DMS79 treated with DMSO at 0.1 percent for 48 hours (cell line): ENCODE data around the gene TMEM95.
"Not testable (repeated sequence)": the region's sequence is repeated elsewhere in the genome, so short reads cannot be mapped to it uniquely, and the experiment has no call there.

Source experiments
- DNase-seq: peaks from one replicate; lab custom pipeline; 2025; lab: John Stamatoyannopoulos, UW

Gene TMEM95

DNA sequence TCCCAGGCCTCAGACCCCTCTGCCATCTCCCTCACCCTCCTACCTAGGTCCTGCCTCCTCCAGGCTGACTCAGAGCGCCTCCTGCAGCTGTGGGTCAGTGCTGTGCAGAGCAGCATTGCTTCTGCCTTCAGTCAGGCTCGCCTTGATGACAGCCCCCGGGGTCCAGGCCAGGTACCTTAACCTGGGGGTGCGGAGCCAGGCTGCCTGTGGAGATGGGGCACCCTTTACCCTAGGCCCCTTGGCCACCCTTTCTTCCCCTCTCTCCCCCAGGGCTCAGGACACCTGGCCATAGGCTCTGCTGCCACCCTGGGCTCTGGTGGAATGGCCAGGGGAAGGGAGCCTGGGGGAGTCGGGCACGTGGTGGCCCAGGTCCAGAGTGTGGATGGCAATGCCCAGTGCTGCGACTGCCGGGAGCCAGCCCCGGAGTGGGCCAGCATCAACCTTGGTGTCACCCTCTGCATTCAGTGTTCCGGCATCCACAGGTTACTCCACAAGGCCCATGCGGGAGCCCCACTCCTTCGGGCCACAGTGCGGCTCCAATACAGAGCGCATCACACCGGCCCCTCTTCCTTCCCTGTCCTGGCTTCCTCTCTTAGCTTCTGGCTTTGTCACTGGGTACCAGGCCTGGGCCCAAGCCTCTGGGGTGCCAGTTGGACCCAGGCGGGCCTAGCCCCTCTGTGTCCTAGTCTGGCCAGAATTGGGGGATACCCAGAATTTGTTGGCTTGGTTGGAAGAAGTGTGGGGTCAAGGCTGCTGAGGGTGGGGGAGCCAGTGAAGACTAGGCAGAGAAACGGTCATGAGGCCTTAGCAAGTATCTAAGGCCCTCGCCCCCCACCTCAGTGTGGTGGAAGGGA is 8.0 kb upstream of the TMEM95 start:
- DNase-seq: no peak

DNA sequence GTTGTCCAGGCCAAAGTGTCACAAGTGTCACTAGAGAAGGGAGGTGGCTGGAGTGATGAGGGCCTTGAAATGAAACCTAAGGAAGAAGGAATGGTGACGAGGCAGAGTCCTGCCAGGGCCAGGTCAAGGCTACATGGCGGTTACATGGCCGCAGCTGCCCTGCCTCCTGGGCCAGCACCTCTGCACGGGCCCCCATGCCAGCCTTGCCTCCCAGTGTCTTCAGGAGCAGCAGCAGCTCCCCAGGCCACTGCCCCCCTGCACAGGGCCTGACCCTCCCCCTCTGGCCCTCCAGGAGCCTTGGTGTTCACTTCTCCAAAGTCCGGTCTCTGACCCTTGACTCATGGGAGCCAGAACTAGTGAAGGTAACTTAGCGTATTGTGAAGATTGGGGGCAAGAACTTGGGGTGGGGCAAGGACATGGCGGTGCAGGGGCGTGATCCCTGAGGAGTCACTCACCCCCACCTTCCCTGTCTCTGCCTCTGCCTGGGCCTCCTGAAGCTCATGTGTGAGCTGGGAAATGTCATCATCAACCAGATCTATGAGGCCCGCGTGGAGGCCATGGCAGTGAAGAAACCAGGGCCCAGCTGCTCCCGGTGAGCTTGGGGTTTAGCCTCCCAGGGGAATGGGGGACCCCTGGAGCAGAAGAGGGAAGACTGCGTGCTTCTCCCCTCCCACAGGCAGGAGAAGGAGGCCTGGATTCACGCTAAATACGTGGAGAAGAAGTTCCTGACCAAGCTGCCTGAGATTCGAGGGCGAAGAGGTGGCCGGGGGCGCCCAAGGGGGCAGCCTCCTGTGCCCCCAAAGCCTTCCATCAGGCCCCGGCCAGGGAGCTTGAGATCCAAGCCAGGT is 7.1 kb upstream of the TMEM95 start:
- no peak for DNase-seq

GRCh38 chr17:7348478-7349242 is 6.3 kb upstream of the TMEM95 start:
- DNase-seq: no peak

DNA sequence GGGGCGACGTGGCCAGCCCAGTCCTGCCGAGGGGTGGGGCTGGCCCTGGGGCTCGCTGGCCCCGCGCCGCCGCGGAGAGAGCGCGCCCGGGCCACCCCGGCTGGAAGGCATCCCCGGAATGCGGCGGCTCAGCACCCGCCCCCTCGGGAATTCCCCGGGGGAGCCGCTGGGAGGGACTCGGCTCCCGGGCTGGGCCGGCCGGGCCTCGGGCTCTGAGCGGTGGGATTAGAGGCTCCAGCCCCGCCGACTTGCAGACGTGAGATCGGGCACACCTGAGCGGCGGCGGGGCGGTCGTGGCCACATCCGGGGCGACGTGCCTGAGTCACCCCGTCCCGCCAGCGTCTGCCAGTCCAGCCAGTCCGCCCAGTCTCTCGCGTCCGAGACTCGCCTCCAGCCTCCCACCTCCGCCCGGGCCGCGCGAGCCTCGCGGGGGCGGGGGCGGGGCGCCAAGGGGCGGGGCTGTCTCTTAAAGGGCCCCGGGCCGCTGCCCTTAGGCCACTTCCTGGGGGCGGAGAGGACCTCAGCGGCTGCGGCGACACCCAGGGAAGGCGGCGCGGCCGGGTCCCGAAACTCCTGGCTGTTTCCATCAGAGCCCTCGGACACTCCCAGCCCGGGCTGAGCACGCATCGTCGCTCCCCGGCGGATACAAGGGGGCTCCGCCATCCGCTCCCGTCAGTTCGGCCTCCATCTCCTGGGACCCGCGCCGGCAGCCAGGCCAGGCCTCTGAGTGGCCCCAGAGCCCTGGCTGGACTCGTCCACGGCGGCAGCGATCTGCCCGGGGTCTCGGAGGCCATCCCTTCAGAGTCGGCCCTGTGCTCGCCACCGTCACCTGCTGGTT is 3.1 kb upstream of the TMEM95 start, which contains the start of gene KCTD11:
Gene KCTD11 (plus strand): TSS at position 498 of the 838 bp plus-strand sequence.
- DNase-seq: peak; percentile 42

DNA sequence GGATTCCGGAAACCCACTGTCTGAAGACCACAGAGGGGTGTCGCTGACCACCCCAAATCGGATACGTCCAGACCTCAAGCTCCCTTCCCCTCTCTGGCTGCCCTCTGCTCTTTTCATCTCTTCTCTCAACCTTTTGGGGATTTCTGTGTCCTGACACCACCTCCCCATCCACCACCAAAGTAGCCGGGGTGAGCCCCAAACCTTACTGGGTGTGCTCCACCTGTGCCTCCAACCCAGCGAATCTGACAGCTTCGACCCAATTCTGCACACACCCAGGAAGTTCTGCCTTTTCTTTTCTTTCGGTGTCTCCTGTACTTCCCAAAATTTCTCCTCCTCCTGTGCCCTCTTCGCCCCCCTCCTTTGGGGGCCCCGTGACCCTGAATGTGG is 2.5 kb upstream of the TMEM95 start:
- no peak for DNase-seq

- no peak for DNase-seq
These were observed 1.9 kb upstream of the TMEM95 start for GRCh38 chr17:7352910-7353635.

- peak; percentile 12 for DNase-seq
These were observed 603 bp upstream of the TMEM95 start for GRCh38 chr17:7354262-7354843.

DNA sequence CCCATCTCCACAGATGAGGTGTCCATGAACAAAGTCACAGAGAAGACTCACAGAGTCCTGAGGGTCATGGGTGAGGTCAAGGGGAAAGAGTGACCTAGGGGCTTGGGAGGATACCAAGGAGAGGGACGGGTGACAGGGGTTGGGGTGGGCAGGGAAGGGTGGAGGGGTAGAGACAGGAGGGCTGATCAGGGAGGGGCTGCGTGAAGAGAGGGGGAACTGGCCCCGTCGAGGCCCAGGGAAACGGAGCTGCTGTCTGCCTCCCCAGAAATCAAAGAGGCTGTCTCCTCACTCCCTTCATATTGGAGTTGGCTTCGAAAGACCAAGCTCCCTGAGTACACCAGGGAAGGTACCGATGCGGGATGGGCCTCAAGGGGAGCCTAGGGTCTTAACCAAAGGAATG is 617 bp downstream of the TMEM95 start:
- no peak for DNase-seq

DNA sequence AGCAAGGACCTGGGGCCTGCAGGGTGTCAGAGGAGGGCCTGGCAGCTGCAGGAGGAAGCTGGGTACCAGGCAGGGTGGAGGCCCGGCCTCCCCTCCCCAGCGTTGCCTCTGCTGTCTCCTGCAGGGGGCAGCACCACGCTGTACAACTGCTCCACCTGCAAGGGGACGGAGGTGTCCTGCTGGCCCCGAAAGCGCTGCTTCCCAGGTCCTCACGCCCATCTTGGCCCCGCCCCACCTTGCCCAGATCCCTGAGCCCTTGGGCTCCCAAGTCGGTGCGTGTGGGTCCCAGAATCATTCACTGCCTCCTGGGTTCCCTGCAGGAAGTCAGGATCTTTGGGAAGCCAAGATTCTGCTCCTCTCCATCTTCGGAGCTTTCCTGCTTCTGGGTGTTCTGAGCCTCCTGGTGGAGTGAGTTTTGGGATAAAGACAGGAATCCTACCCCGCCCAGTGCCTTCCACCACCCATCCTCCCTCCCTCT is 1.2 kb downstream of the TMEM95 start:
- peak; percentile 60 for DNase-seq

DNA sequence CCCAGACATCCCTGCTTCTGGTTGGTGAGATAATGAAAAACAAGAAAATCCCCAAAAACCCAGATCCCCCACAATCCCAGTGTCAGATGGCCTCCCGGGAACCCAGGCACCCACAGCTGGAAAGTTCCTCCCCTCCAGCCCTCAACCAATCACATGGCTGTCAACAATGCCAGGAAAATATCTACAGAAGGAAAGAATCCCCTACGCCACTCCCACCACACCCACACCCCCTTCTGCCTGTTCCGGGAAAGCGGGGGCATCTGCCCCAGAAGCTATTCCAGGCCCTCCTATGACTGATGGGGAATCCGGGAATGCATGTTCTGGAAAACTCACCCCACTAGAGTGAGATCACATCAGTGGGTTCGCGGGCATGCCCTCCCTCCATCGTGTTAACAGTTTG is 1.8 kb downstream of the TMEM95 start:
- no peak for DNase-seq

GRCh38 chr17:7357381-7357780 is 2.4 kb downstream of the TMEM95 start:
- no peak for DNase-seq

DNA sequence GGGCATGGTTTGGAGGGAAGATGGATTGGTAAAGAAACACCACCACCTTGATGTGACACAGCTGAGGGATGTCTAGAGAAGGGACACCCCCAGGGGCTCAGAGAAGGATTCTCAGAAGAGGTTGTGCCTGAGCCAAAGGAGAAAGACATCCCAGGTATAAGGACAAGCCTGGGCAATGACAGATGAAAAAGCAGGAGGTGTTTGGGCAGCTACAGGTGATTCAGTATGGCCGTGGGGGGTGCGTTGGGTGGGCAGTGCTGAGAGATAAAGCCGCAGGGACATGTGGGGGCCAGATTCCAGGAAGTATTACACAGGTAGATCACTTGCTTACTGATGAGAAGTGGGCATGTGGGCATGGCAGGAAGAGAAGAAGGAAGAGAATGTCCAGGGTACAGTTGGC is 7.0 kb downstream of the TMEM95 start:
- no peak for DNase-seq

GRCh38 chr17:7363311-7363710 is 8.4 kb downstream of the TMEM95 start:
- no peak for DNase-seq

GRCh38 chr17:7365963-7366362 is 11.0 kb downstream of the TMEM95 start:
- not testable (repeated sequence) for DNase-seq

- DNase-seq: no peak
These were observed 12.1 kb downstream of the TMEM95 start for GRCh38 chr17:7367083-7367482.

DNA sequence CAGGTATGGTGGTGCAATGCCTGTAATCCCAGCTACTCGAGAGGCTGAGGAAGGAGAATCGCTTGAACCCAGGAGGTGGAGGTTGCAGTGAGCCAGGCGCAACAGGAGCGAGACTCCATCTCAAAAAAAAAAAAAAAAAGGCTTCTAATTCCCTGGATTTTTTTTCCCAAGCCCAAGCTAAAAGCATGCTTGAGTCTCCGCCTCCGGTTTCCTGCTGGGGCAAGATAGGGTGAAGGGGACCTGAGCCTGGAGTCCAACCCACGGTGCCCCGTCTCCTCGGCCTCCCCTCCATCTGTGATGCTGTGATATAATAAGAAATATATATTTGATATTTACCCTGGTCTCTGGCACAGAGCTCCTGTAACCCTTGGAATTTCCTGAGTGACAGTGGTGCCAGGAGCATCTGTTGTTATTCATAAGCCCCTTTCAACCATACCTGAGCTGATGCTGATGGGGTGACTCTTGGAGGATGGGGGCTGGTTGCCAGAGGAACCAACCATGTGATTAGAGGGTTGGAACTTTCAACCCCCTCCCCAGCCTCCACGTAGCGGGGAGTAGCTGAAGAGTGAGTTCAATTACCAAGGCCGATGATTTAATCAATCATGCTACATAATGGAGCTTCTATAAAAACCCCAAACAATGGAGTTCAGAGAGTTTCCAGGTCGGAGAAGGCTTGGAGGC is 13.1 kb downstream of the TMEM95 start:
- DNase-seq: no peak

- not testable (repeated sequence) for DNase-seq
These were observed 13.6 kb downstream of the TMEM95 start for GRCh38 chr17:7368599-7368994.

- no peak for DNase-seq
These were observed 14.9 kb downstream of the TMEM95 start for GRCh38 chr17:7369825-7370224.

- no peak for DNase-seq
These were observed 15.9 kb downstream of the TMEM95 start for GRCh38 chr17:7370853-7371252.

- DNase-seq: no peak
These were observed 19.4 kb downstream of the TMEM95 start for GRCh38 chr17:7374353-7374752.
